Measurements from ENCODE around the gene PPEF1.

PPEF1 gene

DNA sequence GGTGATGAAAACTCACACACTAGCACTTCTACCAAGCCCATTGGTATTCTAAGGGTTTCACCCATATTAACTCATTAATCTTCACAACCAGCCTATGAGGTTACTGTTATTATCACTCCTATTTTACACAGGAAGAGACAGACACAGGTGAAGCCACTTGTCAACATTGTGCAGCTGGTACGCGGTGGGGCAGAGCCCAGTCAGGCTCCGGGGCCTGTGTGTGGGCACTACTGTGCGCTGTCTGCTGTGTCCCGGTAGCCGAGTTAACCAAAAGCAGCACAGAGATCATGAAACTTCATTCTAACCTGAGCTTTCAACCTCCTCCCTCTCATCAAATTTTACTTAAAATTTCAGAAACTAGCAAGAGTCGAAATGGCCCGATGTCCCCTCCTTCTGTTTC is 165.2 kb downstream of the PPEF1 start:
- H3K27ac Mint-ChIP-seq = no peak overlapping the region
- no peaks in the 10 kb centered on the region for H3K4me1 Mint-ChIP-seq
- no peaks in the 10 kb centered on the region for H3K9me3 Mint-ChIP-seq
- peaks cover 9 to 12% of the 10 kb centered on the region in 2 donors for H3K27me3 Mint-ChIP-seq
- H3K36me3 Mint-ChIP-seq = no peaks in the 10 kb centered on the region
- H3K4me3 Mint-ChIP-seq = no peak overlapping the region
- DNase-seq = no peak
- ATAC-seq (replicated peaks) = no peak

DNA sequence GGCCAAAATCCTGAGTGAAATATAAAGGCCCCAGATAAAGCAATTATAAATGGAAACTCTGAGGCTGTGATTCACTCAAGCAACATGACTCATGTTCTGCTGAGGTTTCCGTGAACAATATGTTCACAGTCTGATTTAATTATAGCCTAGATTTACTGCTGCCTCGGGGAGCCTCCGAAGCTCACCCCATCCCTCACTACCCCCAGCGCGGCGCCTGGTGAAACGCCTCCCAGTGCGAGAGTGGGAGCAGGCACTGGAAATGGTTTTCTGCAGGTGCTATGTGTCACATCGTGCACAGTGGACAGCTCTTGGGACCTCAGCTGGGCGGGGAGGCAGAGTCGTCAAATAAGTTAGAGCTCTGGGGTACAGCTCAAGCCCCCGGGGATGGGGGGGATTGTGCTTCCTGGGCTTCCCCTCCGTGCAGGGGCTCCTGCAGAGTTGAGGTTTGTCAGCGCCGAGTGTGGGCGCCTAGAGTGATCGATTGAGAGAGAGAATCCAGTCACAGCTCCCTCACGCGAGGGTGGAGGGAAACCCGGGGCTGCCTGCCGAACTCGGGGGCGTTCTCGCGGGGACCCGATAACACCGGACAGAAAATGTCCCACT is 165.8 kb downstream of the PPEF1 start:
- Mint-ChIP-seq H3K4me3 (no peak overlapping the region), H3K4me1 (no peaks in the 10 kb centered on the region), H3K36me3 (no peaks in the 10 kb centered on the region), H3K27ac (no peak overlapping the region), H3K9me3 (no peaks in the 10 kb centered on the region), H3K27me3 (peaks cover 11 to 12% of the 10 kb centered on the region in 2 donors)
- ATAC-seq (replicated peaks) = no peak
- no peak for DNase-seq

DNA sequence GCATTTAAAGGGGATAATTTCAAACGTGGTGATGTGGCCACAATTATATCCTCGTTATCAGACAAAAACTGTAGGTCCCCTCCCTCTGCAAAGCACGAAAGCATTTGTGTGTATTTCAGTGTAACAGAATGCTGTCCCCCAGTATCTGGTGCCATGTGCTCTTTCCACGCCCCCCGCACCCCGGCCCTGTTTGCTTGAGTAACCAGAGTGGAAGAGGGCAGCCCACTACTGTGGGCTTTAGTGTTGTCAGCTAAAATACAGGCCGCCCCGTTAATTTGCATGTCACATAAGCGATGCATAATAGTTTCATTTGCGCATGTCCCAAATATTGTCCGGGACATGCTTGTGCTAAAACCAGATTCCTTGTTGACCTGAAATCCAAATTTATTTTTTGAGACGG is 166.4 kb downstream of the PPEF1 start:
- Mint-ChIP-seq H3K36me3 (no peaks in the 10 kb centered on the region), H3K9me3 (no peaks in the 10 kb centered on the region), H3K27ac (no peak overlapping the region), H3K4me3 (no peak overlapping the region), H3K4me1 (no peaks in the 10 kb centered on the region), H3K27me3 (peaks cover 12 to 14% of the 10 kb centered on the region in 2 donors)
- ATAC-seq (replicated peaks) (no peak), DNase-seq (no peak)

DNA sequence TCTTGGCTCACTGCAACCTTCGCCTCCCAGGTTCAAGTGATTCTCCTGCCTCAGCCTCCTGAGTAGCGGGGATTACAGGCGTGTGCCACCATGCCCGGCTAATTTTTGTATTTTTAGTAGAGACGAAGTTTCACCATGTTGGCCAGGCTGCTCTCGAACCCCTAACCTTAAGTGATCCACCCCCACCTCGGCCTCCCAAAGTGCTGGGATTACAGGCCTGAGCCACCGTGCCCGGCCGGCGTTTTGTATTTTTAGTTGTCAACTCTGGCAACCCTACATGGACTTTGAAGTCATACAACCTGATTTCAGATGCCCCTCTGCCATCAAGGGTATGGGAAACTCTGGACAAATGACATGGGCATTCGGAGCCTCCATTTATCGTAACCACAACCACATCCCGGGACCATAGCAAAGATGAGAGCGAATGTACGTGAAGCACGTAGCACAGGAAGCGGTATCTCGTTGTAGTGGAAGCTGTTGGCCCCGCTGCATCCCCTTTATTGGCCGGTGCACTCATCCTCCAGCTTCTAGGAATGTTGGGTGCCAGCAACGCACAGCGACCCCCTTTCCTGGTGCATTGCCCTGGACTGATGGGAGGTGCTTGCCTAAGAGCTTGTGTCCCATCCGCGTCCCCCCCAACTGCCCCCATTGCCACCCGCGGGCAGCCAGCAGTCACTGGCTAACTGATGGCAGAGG is 167.3 kb downstream of the PPEF1 start:
- Mint-ChIP-seq H3K9me3 (no peaks in the 10 kb centered on the region), H3K4me1 (no peaks in the 10 kb centered on the region), H3K27me3 (peaks cover 12 to 14% of the 10 kb centered on the region in 2 donors), H3K4me3 (no peak overlapping the region), H3K36me3 (no peaks in the 10 kb centered on the region), H3K27ac (no peak overlapping the region)
- DNase-seq (no peak), ATAC-seq (replicated peaks) (no peak)

DNA sequence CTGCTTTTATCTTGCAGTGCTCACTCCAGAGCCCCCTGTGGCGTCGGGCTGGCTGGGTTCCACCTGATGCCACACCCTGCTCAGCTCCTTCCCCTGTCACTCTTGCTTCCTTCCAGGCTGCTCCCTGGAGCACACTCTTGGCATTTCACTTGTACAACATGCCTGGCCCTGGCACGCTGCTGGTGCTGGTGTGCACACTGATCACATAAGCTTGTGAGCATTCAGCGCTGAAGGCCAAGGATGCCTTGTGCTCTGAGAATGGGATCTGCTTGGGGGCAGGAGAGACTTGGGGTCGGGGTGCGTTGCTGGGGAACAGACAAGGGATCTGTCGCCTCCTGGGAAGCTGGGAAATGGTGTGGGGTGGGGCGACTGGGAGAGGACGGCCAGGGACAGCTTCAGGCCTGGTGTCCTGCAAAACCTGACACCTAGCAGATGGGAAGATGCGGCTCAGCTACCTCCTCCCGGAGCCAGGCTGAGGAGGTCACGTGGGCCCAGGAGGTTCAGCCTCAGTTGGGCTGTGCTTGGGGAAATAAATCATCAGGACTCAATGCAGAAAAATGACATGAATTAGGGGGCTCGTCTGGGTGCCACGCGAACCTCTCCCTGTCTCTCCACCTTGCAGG is 167.9 kb downstream of the PPEF1 start:
- peaks cover 12 to 14% of the 10 kb centered on the region in 2 donors for H3K27me3 Mint-ChIP-seq
- H3K36me3 Mint-ChIP-seq = no peaks in the 10 kb centered on the region
- no peak overlapping the region for H3K27ac Mint-ChIP-seq
- DNase-seq (no peak), ATAC-seq (replicated peaks) (no peak)
- H3K9me3 Mint-ChIP-seq = no peaks in the 10 kb centered on the region
- H3K4me1 Mint-ChIP-seq = no peaks in the 10 kb centered on the region
- no peak overlapping the region for H3K4me3 Mint-ChIP-seq

DNA sequence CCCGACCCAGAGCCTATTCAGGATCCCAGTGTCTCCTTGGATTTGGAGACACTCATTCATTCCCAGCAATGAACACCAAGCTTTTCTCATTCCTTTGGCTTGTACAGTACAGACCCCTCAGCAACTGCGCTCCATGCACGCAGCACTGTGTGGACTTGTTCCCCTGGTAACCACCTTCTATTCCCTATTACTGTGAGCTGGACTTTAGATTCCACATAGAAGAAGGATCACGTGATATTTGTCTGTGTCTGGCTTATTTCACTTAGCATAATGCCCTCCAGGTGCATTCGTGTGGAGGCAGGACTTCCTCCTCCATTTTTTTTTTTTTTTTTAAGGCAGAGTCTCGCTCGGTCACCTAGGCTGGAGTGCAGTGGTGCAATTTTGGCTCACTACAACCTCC is 170.0 kb downstream of the PPEF1 start:
- H3K27me3 Mint-ChIP-seq = peaks cover 12 to 14% of the 10 kb centered on the region in 2 donors
- peaks cover 0 to 3% of the 10 kb centered on the region in 2 donors for H3K36me3 Mint-ChIP-seq
- no peaks in the 10 kb centered on the region for H3K4me1 Mint-ChIP-seq
- no peak overlapping the region for H3K4me3 Mint-ChIP-seq
- DNase-seq (no peak), ATAC-seq (replicated peaks) (no peak)
- no peaks in the 10 kb centered on the region for H3K9me3 Mint-ChIP-seq
- no peak overlapping the region for H3K27ac Mint-ChIP-seq

Data from stimulated activated naive B cell treated with anti-CD40 and anti-IgM and Interleukin-4, amounts not matched to agents 10 μg/mL and 1 μg/mL and 100 μg/mL, for 72 hours (primary cell).